Astrocyte (in vitro differentiated cells and primary cell): ENCODE data around the gene ADCK1. TPM values are rescaled to one million over a fixed set of nuclear protein-coding genes. Genes with fewer than 3 reads are reported as not detected.

Experiments used
- DNase-seq: peaks from one replicate; pipeline ENCODE4 v3.0.0-alpha.2; 2010; ENCODE audit warnings: low read depth
- FAIRE-seq: peaks from 2 replicates; lab custom pipeline; 2011; peaks lifted over from hg19 to GRCh38; lab: Jason Lieb, UNC
- H2AFZ ChIP-seq: 2 replicates; pipeline ENCODE4 v1.6.0; 2012; ENCODE audit warnings: low read depth, low read length, inconsistent platforms
- H3K27ac ChIP-seq: 2 replicates; pipeline ENCODE4 v1.5.1; 2011; ENCODE audit warnings: low read depth, low read length, inconsistent platforms
- H3K27me3 ChIP-seq: 2 replicates; pipeline ENCODE4 v1.6.0; 2011; ENCODE audit warnings: low read length, inconsistent platforms; ENCODE audit not compliant: insufficient read depth
- H3K36me3 ChIP-seq: 2 replicates; pipeline ENCODE4 v1.5.1; 2011; ENCODE audit warnings: low read length, inconsistent platforms; ENCODE audit not compliant: insufficient read depth
- H3K4me1 ChIP-seq: 2 replicates; pipeline ENCODE4 v1.5.1; 2011; ENCODE audit warnings: low read length, inconsistent platforms; ENCODE audit not compliant: insufficient read depth
- H3K4me2 ChIP-seq: 2 replicates; pipeline ENCODE4 v1.6.0; 2012; ENCODE audit warnings: low read length, inconsistent platforms
- H3K4me3 ChIP-seq: 2 replicates; pipeline ENCODE4 v1.5.1; 2011; ENCODE audit warnings: low read depth, mild to moderate bottlenecking, low read length, inconsistent platforms; ENCODE audit not compliant: insufficient read depth
- H3K79me2 ChIP-seq: 2 replicates; pipeline ENCODE4 v1.6.0; 2012; ENCODE audit warnings: mild to moderate bottlenecking, low read length, inconsistent platforms; ENCODE audit not compliant: insufficient read depth
- H3K9ac ChIP-seq: 2 replicates; pipeline ENCODE4 v1.6.0; 2012; ENCODE audit warnings: mild to moderate bottlenecking, low read length, inconsistent platforms
- H3K9me3 ChIP-seq: 2 replicates; pipeline ENCODE4 v1.5.1; 2012; ENCODE audit warnings: low read depth, mild to moderate bottlenecking, low read length, inconsistent platforms; ENCODE audit not compliant: insufficient read depth
- H4K20me1 ChIP-seq: 2 replicates; pipeline ENCODE4 v1.6.0; 2012; ENCODE audit warnings: low read length, inconsistent platforms; ENCODE audit not compliant: insufficient read depth
- H3K27ac Mint-ChIP-seq: one replicate; pipeline ENCODE4 v1.8.0; 2021; ENCODE audit warnings: mild to moderate bottlenecking, mixed read lengths; ENCODE audit not compliant: unreplicated experiment
- H3K27me3 Mint-ChIP-seq: one replicate; pipeline ENCODE4 v1.8.0; 2021; ENCODE audit warnings: low read depth, mixed read lengths; ENCODE audit not compliant: unreplicated experiment
- H3K36me3 Mint-ChIP-seq: one replicate; pipeline ENCODE4 v1.8.0; 2021; ENCODE audit warnings: low read depth, mixed read lengths; ENCODE audit not compliant: unreplicated experiment
- H3K4me1 Mint-ChIP-seq: one replicate; pipeline ENCODE4 v1.8.0; 2021; ENCODE audit warnings: low read depth, mixed read lengths; ENCODE audit not compliant: unreplicated experiment
- H3K4me3 Mint-ChIP-seq: one replicate; pipeline ENCODE4 v1.8.0; 2021; ENCODE audit warnings: mild to moderate bottlenecking, moderate library complexity, mixed read lengths; ENCODE audit not compliant: unreplicated experiment
- H3K9me3 Mint-ChIP-seq: one replicate; pipeline ENCODE4 v1.8.0; 2021; ENCODE audit warnings: mild to moderate bottlenecking, mixed read lengths; ENCODE audit not compliant: unreplicated experiment
- CTCF ChIP-seq: IDR thresholded peaks from 2 replicates; pipeline ENCODE4 v1.5.1; 2011; ENCODE audit warnings: low read depth, mild to moderate bottlenecking, inconsistent platforms, low read length, moderate library complexity; ENCODE audit not compliant: insufficient read depth
- EZH2 ChIP-seq: IDR thresholded peaks from 2 replicates; pipeline ENCODE4 v1.6.1; 2012; ENCODE audit warnings: mild to moderate bottlenecking, low read length, inconsistent platforms; ENCODE audit not compliant: insufficient read depth
- total RNA-seq: library from RNA; stranded (reverse); gene quantifications from 2 replicates; pipeline ENCODE4 v1.2.1, GENCODE V29; 2021

Gene ADCK1
- total RNA-seq, 1 donor from 2014 or later, result 5.8 TPM

GRCh38 chr14:77864085-77864484 is 64.2 kb downstream of the ADCK1 start:
- Histone ChIP-seq H3K27ac (no peak overlapping the region), H3K36me3 (no peaks in the 10 kb centered on the region), H4K20me1 (peaks cover 4% of the 10 kb centered on the region), H3K9ac (no peak overlapping the region), H3K79me2 (no peaks in the 10 kb centered on the region), H3K27me3 (no peaks in the 10 kb centered on the region), H2AFZ (no peak overlapping the region), H3K4me3 (no peak overlapping the region), H3K4me2 (no peak overlapping the region), H3K4me1 (no peaks in the 10 kb centered on the region), H3K9me3 (no peaks in the 10 kb centered on the region)
- FAIRE-seq (no peak), DNase-seq (no peak)
- Mint-ChIP-seq H3K27me3 (no peaks in the 10 kb centered on the region), H3K36me3 (peaks cover 5% of the 10 kb centered on the region), H3K4me3 (no peak overlapping the region), H3K4me1 (peaks cover 5% of the 10 kb centered on the region), H3K27ac (no peak overlapping the region), H3K9me3 (peaks cover 6% of the 10 kb centered on the region)
- no peak for TF ChIP-seq EZH2
- TF ChIP-seq CTCF, result no peak

- H3K27ac Mint-ChIP-seq, result no peak overlapping the region
- no peak overlapping the region for H3K27ac ChIP-seq
- H3K9me3 Mint-ChIP-seq, result peaks cover 6% of the 10 kb centered on the region
- no peak for TF ChIP-seq EZH2
- TF ChIP-seq CTCF, result no peak
- no peaks in the 10 kb centered on the region for H3K9me3 ChIP-seq
- no peaks in the 10 kb centered on the region for H3K4me1 ChIP-seq
- H3K4me2 ChIP-seq, result no peak overlapping the region
- H3K4me1 Mint-ChIP-seq, result peaks cover 5% of the 10 kb centered on the region
- H3K79me2 ChIP-seq, result no peaks in the 10 kb centered on the region
- DNase-seq (no peak), FAIRE-seq (no peak)
- H4K20me1 ChIP-seq, result peaks cover 4% of the 10 kb centered on the region
- H3K27me3 ChIP-seq, result no peaks in the 10 kb centered on the region
- no peak overlapping the region for H3K4me3 ChIP-seq
- H3K36me3 Mint-ChIP-seq, result peaks cover 5% of the 10 kb centered on the region
- no peak overlapping the region for H3K4me3 Mint-ChIP-seq
- no peaks in the 10 kb centered on the region for H3K36me3 ChIP-seq
- no peak overlapping the region for H3K9ac ChIP-seq
- no peak overlapping the region for H2AFZ ChIP-seq
- no peaks in the 10 kb centered on the region for H3K27me3 Mint-ChIP-seq
Measured at GRCh38 chr14:77864580-77864979, 64.7 kb downstream of the ADCK1 start.

GRCh38 chr14:77865455-77865854 is 65.5 kb downstream of the ADCK1 start:
- no peaks in the 10 kb centered on the region for H3K27me3 Mint-ChIP-seq
- FAIRE-seq (no peak), DNase-seq (no peak)
- H3K4me3 Mint-ChIP-seq, result no peak overlapping the region
- H3K27ac ChIP-seq, result no peak overlapping the region
- no peak for TF ChIP-seq EZH2
- TF ChIP-seq CTCF, result no peak
- H3K36me3 Mint-ChIP-seq, result peaks cover 11% of the 10 kb centered on the region
- no peak overlapping the region for H3K4me3 ChIP-seq
- H3K9ac ChIP-seq, result no peak overlapping the region
- no peaks in the 10 kb centered on the region for H3K4me1 ChIP-seq
- H3K9me3 ChIP-seq, result no peaks in the 10 kb centered on the region
- peaks cover 5% of the 10 kb centered on the region for H3K4me1 Mint-ChIP-seq
- peaks cover 6% of the 10 kb centered on the region for H3K9me3 Mint-ChIP-seq
- no peaks in the 10 kb centered on the region for H3K36me3 ChIP-seq
- H3K27ac Mint-ChIP-seq, result no peak overlapping the region
- H3K79me2 ChIP-seq, result no peaks in the 10 kb centered on the region
- no peak overlapping the region for H2AFZ ChIP-seq
- H4K20me1 ChIP-seq, result peaks cover 4% of the 10 kb centered on the region
- H3K27me3 ChIP-seq, result no peaks in the 10 kb centered on the region
- H3K4me2 ChIP-seq, result no peak overlapping the region
